GM12874 (cell line): ENCODE data around the gene PRR16.

ENCODE experiments used
- TF ChIP-seq, protein P1 (sequence below): IDR thresholded peaks from 2 replicates; pipeline ENCODE4 v1.5.1; 2011; ENCODE audit warnings: low read depth, mild to moderate bottlenecking, control low read depth, low read length, moderate library complexity; ENCODE audit not compliant: insufficient read depth

Gene PRR16

DNA sequence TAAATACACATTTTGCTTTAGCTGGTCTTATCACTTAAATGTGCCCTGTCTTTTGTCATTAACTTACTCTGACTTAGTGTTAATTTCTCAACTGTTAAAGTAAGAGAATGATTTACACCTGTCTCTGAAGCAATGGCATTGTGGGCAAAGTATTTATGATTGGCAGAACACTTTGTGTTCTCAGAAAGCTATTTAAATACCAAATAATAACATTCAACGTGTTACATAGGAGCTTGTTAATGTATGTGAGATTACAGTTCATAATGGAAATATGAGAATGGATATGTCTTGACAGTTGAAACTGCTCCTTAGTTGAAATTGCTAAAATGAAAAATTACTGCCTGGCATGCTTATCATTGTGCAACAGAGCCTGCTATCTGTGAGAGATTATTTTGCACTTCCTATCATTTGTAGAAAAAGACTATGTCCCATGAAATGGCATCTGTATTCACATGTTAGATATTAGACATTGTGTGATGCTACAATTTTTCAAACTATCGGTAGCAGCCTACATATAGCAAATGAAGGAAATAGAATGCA is 46.1 kb downstream of the PRR16 start:
- TF ChIP-seq, protein P1, sequence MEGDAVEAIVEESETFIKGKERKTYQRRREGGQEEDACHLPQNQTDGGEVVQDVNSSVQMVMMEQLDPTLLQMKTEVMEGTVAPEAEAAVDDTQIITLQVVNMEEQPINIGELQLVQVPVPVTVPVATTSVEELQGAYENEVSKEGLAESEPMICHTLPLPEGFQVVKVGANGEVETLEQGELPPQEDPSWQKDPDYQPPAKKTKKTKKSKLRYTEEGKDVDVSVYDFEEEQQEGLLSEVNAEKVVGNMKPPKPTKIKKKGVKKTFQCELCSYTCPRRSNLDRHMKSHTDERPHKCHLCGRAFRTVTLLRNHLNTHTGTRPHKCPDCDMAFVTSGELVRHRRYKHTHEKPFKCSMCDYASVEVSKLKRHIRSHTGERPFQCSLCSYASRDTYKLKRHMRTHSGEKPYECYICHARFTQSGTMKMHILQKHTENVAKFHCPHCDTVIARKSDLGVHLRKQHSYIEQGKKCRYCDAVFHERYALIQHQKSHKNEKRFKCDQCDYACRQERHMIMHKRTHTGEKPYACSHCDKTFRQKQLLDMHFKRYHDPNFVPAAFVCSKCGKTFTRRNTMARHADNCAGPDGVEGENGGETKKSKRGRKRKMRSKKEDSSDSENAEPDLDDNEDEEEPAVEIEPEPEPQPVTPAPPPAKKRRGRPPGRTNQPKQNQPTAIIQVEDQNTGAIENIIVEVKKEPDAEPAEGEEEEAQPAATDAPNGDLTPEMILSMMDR, result no peak

DNA sequence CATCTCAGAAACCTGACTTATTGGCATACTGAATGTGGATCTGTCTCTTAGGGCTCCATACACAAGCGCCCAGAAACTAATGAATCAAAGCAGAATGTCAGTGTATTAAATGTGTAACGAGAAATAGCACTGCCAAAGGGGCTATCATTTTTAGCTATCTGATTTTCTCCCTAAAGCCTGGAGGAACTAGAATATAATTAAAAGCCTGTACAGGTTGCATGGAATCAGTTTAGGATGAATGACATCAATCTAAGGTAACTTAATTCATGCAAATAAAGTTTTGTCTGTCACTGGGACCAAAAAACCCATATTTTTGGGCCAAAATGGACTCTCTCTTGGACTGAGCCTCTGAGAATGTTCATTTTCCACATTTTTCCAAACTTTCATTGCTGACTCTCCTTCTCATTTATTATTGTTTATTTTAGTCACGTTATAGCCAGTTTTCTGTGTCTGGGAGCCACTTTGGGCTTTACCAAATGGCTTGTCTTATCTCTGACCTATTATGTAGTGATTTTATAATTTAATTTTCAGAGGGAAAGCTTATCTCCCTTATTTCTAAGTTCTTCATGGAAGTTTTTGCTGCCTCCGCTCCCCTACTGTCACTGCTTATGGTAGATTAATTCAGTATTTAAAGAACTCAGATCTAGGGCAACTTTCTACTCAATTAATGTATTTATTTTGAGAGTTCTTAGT is 47.0 kb downstream of the PRR16 start:
- TF ChIP-seq, protein P1, result no peak

DNA sequence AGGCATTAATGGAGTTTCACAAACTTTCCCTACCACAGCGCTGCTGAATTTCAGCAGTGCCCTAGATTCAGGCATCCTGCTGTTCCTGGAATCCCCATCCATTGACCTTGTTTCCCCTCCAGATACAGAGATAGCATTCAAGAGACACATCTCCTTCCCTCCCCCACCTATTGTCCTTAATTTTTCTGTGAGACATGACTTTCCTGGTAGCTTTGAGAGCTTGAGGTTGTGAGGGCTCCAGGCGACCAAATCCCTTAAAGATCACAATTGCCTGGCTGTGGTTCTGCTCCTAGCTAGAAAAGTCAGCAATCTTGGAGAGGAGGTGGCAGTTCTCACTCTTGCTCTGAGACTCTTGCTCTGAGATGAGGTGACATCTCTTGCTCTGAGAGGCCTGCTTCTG is 48.0 kb downstream of the PRR16 start:
- TF ChIP-seq, protein P1, result no peak

DNA sequence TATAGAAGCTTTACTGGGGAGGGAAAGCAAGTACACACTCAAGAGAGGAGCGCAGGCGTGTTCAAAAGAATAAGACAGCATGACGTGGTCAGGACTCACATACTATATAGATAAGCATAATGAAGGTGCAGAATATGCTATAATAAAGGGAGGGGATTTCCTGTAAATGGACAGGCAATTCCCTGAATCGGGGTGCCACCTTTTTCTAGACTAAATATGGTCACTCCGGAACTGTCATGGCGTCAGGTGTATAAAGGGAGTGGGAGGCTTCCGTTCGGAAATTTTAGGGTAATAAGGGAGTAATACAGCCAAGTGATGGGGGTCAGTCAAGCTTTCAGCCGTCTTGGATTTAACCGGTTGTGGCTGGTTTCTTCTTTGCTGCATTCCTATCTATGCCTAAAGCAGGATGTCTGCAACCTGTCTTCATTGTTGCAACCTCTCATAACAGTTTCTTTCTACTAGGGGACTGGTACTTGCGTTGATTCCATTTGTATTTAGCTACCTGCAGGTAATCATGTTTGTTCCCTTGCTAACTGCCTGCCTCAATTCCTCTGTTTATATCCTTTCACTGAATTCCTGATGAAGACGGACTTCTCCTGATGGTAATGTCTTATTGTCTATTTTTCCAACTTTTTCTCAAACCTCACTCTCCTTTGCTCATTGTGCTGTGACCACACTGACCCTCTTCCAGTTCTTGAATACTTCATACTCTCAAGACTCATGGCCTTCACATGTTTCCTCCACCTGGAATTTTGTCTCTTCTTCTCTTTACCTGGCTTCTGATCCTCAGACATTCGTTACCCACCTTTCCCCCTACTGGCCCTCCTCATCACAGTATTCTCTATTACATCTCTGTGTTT is 48.9 kb downstream of the PRR16 start:
- TF ChIP-seq, protein P1, result no peak

DNA sequence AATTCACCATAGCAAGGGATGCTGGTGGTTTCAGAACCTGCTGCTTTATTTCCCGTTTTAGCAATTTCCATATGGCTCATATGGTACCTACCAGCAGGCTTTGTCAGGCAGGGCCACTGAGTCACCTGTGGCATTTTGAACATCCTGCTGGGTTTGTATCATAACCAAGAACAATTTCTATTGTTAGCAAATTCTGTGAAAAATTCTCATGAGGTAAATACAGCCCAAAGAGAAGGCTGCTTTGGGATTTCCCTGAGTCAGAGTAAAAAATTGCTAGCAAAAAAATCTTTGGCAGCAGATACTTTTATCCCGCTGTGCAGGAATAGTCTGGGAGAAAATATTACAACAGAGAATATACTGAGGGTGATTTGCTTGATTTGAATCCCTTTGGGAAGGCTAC is 52.7 kb downstream of the PRR16 start:
- TF ChIP-seq, protein P1, result no peak

DNA sequence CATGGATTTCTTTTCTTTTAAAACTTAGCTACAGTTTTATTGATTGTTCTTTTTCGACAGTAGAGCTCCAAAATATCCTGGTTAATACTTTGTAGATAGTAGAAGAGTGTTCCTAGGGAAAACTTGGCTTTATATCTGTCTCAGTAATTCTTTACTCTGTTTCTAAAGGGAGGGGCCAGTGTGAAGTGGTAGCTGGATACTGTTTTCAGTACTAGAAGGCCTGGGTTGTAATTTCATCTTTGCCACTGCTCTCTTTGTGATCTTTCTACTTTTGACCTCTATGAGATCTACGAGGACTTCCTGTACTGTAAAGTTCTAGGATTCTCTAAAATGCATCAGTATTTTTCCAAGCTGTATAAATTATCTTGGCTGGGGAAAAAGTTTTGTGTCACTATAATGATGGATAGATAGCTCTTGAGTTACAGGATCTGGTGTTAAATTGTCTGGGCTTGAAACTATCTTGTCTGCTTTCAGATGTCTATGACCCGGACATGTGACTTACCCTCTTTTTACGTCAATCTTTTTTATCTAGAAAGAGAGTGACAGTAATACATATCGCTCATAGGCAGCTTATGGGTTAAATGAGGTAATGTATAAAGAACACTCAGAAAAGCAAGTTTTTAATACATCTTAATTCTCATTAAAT is 53.6 kb downstream of the PRR16 start:
- TF ChIP-seq, protein P1, result no peak

DNA sequence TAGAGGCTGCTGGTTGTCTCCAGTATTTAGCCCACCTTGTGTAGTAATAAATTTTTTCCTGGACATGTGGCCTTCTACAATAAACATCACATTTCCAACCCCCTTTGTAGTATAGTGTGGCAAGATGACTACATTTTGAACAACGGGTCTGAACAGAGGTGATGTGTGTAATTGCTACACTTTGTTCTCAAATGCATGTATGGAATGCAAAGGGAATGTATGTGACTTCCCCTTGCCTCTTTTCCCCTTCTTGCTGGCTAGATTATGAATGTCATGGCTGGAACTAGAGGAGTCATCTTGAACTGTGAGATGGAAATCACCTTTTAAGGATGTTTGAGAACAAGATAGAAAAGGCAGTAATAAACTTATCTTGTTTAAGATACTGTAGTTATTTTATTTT is 54.5 kb downstream of the PRR16 start:
- TF ChIP-seq, protein P1, result no peak
